GM12878 (cell line): ENCODE data around the gene TARDBP. TPM values are rescaled to one million over a fixed set of nuclear protein-coding genes. Genes with fewer than 3 reads are reported as not detected.

Source experiments
- ATAC-seq: fragments of 200-7000 bp; cut with Tn5 transposase; 3 replicates; pipeline ENCODE4 v1.9.1; 2020; ENCODE audit warnings: mild to moderate bottlenecking, moderate library complexity
- BruUV-seq: library from RNA; stranded (reverse); fragments of 400-500 nt; replicated peaks from 2 replicates; lab custom pipeline; 2021; lab: Mats Ljungman, UMichigan
- CTCF ChIA-PET: fragments of 300-600 bp; sonication (Branson Sonifier 250); formaldehyde crosslinking; extraction: SDS; loops from one replicate; lab custom pipeline; 2021; ENCODE audit warnings: inconsistent platforms; lab: Yijun Ruan, JAX
- POLR2A ChIA-PET: fragments of 350-600 bp; formaldehyde crosslinking; extraction: SDS; loops from one replicate; lab custom pipeline; 2021; ENCODE audit warnings: inconsistent platforms; lab: Charles Lee
- RAD21 ChIA-PET: fragments of 300-600 bp; sonication (Branson Sonifier 250); formaldehyde crosslinking; loops from one replicate; lab custom pipeline; 2023; ENCODE audit warnings: antibody characterized with exemption; ENCODE audit not compliant: unreplicated experiment; lab: Charles Lee
- SMC1A ChIA-PET: fragments of 300-600 bp; sonication (Branson Sonifier 250); formaldehyde crosslinking; loops from one replicate; lab custom pipeline; 2023; ENCODE audit not compliant: unreplicated experiment, uncharacterized antibody; lab: Charles Lee
- DNase-seq: peaks from one replicate; pipeline ENCODE4 v3.0.0-alpha.2; 2011; ENCODE audit warnings: low read depth, low spot score
- FAIRE-seq: peaks from 3 replicates; lab custom pipeline; 2011; peaks lifted over from hg19 to GRCh38; lab: Jason Lieb, UNC
- H2AFZ ChIP-seq: 2 replicates; pipeline ENCODE4 v1.6.0; 2011; ENCODE audit warnings: low read depth, low read length, control low read depth; ENCODE audit not compliant: control insufficient read depth
- H3K27ac ChIP-seq: 2 replicates; pipeline ENCODE4 v1.5.1; 2011; ENCODE audit warnings: control low read depth; ENCODE audit not compliant: control insufficient read depth, insufficient read depth
- H3K27me3 ChIP-seq, 2 experiments: replicated peaks in 1 of 2; 2 replicates each; pipeline versions ENCODE4 v1.6.0 to v1.6.1; 2011; ENCODE audit warnings: low read length in 1 of 2; ENCODE audit not compliant: control insufficient read depth in 2 of 2, insufficient read depth in 2 of 2
- H3K36me3 ChIP-seq, 2 experiments: 2 replicates each; pipeline ENCODE4 v1.5.1; 2011; ENCODE audit warnings: low read length in 1 of 2; ENCODE audit not compliant: control insufficient read depth in 2 of 2, insufficient read depth in 2 of 2
- H3K4me1 ChIP-seq: 2 replicates; pipeline ENCODE4 v1.6.1; 2011; ENCODE audit warnings: mild to moderate bottlenecking, low read length, moderate library complexity, mixed read lengths; ENCODE audit not compliant: control insufficient read depth, insufficient read depth
- H3K4me2 ChIP-seq: 2 replicates; pipeline ENCODE4 v1.6.0; 2011; ENCODE audit warnings: control low read depth; ENCODE audit not compliant: control insufficient read depth, insufficient read depth
- H3K4me3 ChIP-seq: fragments of 200-600 bp; sonication (generic); 2 replicates; pipeline ENCODE4 v1.5.1; 2016
- H3K79me2 ChIP-seq: 2 replicates; pipeline ENCODE4 v1.6.0; 2011; ENCODE audit warnings: low read length; ENCODE audit not compliant: control insufficient read depth, insufficient read depth
- H3K9ac ChIP-seq: 2 replicates; pipeline ENCODE4 v1.8.0; 2011; ENCODE audit warnings: low read length, control low read depth, mixed read lengths; ENCODE audit not compliant: control insufficient read depth, insufficient read depth
- H3K9me3 ChIP-seq: replicated peaks from 3 replicates; pipeline ENCODE4 v1.5.1; 2011; ENCODE audit warnings: mild to moderate bottlenecking, low read length; ENCODE audit not compliant: control insufficient read depth, insufficient read depth
- H4K20me1 ChIP-seq: 2 replicates; pipeline ENCODE4 v1.6.0; 2011; ENCODE audit not compliant: control insufficient read depth, insufficient read depth
- CUX1 ChIP-seq: IDR thresholded peaks from 2 replicates; pipeline ENCODE4 v1.6.1; 2012; ENCODE audit warnings: improper control_type of control experiment, low read depth, low read length; ENCODE audit not compliant: insufficient replicate concordance
- ESRRA ChIP-seq: IDR thresholded peaks from 2 replicates; pipeline ENCODE4 v1.6.1; 2012; ENCODE audit warnings: mild to moderate bottlenecking, low read length, improper control_type of control experiment
- MTA2 ChIP-seq: fragments of 450-650 bp; IDR thresholded peaks from 2 replicates; pipeline ENCODE4 v1.6.1; 2016; ENCODE audit warnings: low read depth, mild to moderate bottlenecking, moderate library complexity
- MYB ChIP-seq: fragments of 150-350 bp; IDR thresholded peaks from 2 replicates; pipeline ENCODE4 v1.6.1; 2014; ENCODE audit warnings: mild to moderate bottlenecking, low read depth, low read length, borderline replicate concordance
- NFXL1 ChIP-seq: fragments of 450-650 bp; IDR thresholded peaks from 2 replicates; pipeline ENCODE4 v1.6.1; 2017; ENCODE audit warnings: antibody characterized with exemption, mild to moderate bottlenecking, borderline replicate concordance
- PRDM15 ChIP-seq: fragments of 450-650 bp; formaldehyde crosslinking; IDR thresholded peaks from 2 replicates; pipeline ENCODE4 v1.4.0; 2020; ENCODE audit warnings: mild to moderate bottlenecking, moderate library complexity
- RFX5 ChIP-seq: IDR thresholded peaks from 2 replicates; pipeline ENCODE4 v1.6.1; 2011; ENCODE audit warnings: low read depth, low read length, improper control_type of control experiment
- ZBED1 ChIP-seq: IDR thresholded peaks from 2 replicates; pipeline ENCODE4 v1.6.1; 2016; ENCODE audit warnings: borderline replicate concordance
- ZNF217 ChIP-seq: fragments of 450-650 bp; IDR thresholded peaks from 2 replicates; pipeline ENCODE4 v1.6.1; 2017; ENCODE audit warnings: antibody characterized with exemption, mild to moderate bottlenecking
- ZSCAN29 ChIP-seq: fragments of 450-650 bp; IDR thresholded peaks from 2 replicates; pipeline ENCODE4 v1.6.1; 2017; ENCODE audit warnings: mild to moderate bottlenecking, moderate library complexity
- WGBS: methylation state at CpG from one replicate; pipeline ENCODE4 v1.1.6; 2016; ENCODE audit warnings: low lambda C conversion rate; ENCODE audit not compliant: insufficient replicate concordance, insufficient coverage; ENCODE audit errors: missing lambda C conversion rate; 5-methylcytosine and 5-hydroxymethylcytosine counted together
- in situ Hi-C: fragments of 300-500 bp; cut with MboI; formaldehyde crosslinking; loops from 9 replicates; pipeline ENCODE4 v1.14.3; 2018; ENCODE audit warnings: mixed read lengths
- intact Hi-C: fragments of 100-400 bp; cut with micrococcal nuclease; formaldehyde crosslinking; loops from one replicate; pipeline ENCODE4 v1.14.2; 2022; ENCODE audit not compliant: unreplicated experiment
- polyA plus RNA-seq, 11 experiments: library from polyadenylated mRNA; depleted of rRNA in 4 of 11; unstranded in 6 of 11; stranded (reverse) in 5 of 11; fragments of >200 nt; fragmentation: Nextera tagmentation in 4 of 11; fragmentation: Illumina TruSeq in 1 of 11; extraction: Ambion mirVana in 4 of 11; extraction: Trizol in 1 of 11; gene quantifications; 1 replicate in 1 of 11; 2 replicates in 10 of 11; pipeline versions ENCODE4 v1.2.1 to v1.2.3, GENCODE V29; 2011 to 2016; ENCODE audit warnings: inconsistent platforms in 2 of 11, missing spikeins in 2 of 11, low read depth in 1 of 11
- total RNA-seq, 4 experiments: library from RNA; depleted of rRNA in 3 of 4; stranded (reverse); fragments of >200 nt in 3 of 4; fragmentation: Illumina TruSeq in 1 of 4; extraction: Trizol in 1 of 4; gene quantifications; 2 replicates each; pipeline versions ENCODE4 v1.2.1 to v1.2.3, GENCODE V29; 2013 to 2021

Gene TARDBP
- total and polyA plus RNA-seq, 10 of the 15 experiments (the other 5 are each of a cell fraction or from before 2014, with no cell fraction given) = 55.6 to 318 (median 192) TPM

GRCh38 chr1:10996100-10996499 lies 16.4 kb upstream of the TARDBP start:
- Histone ChIP-seq H3K79me2 (no peaks in the 10 kb centered on the region), H3K27ac (no peak overlapping the region), H3K4me3 (no peak overlapping the region), H3K36me3 (no peaks in the 10 kb centered on the region), H3K9ac (no peak overlapping the region), H4K20me1 (no peaks in the 10 kb centered on the region), H2AFZ (no peak overlapping the region), H3K27me3 (no peaks in the 10 kb centered on the region), H3K4me2 (no peak overlapping the region), H3K4me1 (no peaks in the 10 kb centered on the region), H3K9me3 (no peaks in the 10 kb centered on the region; the same call in 2 of the 3 replicates)
- TF ChIP-seq RFX5 (no peak), PRDM15 (no peak)
- no peak for DNase-seq
- ChIA-PET RAD21 (no interaction called here), CTCF (no interaction called here), POLR2A (no interaction called here), SMC1A (no interaction called here)
- ATAC-seq = no peak
- in situ Hi-C loops (no loop called here), intact Hi-C loops (no loop called here)
- FAIRE-seq = no peak
- BruUV-seq = no TSS peak
- 73% methylated on average over 3 of the region's 3 CpGs for WGBS

- SMC1A ChIA-PET = interaction anchor here (1.8 kb wide), 1 partner anchor 16 kb away, joined by 5 read pairs; no protein-coding TSS in a partner anchor
- TF ChIP-seq CUX1 = no peak
- no peak for TF ChIP-seq NFXL1
- TF ChIP-seq ZSCAN29 = no peak
- no peak for TF ChIP-seq ZBED1
- TF ChIP-seq ZNF217 = no peak
- TF ChIP-seq MYB = no peak
- no peak for TF ChIP-seq ESRRA
- no peak for TF ChIP-seq MTA2
These were observed 11.9 kb upstream of the TARDBP start for GRCh38 chr1:11000526-11000925.

More at GRCh38 chr1:11000526-11000925, 11.9 kb upstream of the TARDBP start:
- intact Hi-C loops (no loop called here), in situ Hi-C loops (no loop called here)
- ChIA-PET RAD21 (no interaction called here), CTCF (no interaction called here), POLR2A (no interaction called here)
- Histone ChIP-seq H3K9me3 (no peaks in the 10 kb centered on the region; the same call in 2 of the 3 replicates), H3K4me2 (no peak overlapping the region), H3K36me3 (no peaks in the 10 kb centered on the region), H3K27me3 (no peaks in the 10 kb centered on the region), H3K4me3 (no peak overlapping the region), H4K20me1 (no peaks in the 10 kb centered on the region), H3K79me2 (no peaks in the 10 kb centered on the region), H3K27ac (no peak overlapping the region), H3K9ac (no peak overlapping the region), H3K4me1 (no peaks in the 10 kb centered on the region), H2AFZ (no peak overlapping the region)
- BruUV-seq = no TSS peak
- FAIRE-seq (no peak), ATAC-seq (no peak), DNase-seq (no peak)
- 46% methylated on average over 1 of the region's 1 CpG for WGBS
